Caki2 (cell line): ENCODE data around the gene NOL4L. TPM values are rescaled to one million over a fixed set of nuclear protein-coding genes. Genes with fewer than 3 reads are reported as not detected.

ENCODE experiments used
- DNase-seq: peaks from one replicate; pipeline ENCODE4 v3.0.0-alpha.2; 2015; ENCODE audit warnings: low read depth
- in situ Hi-C: cut with HindIII; loops from 2 replicates; pipeline ENCODE4 v1.10.0; 2016; ENCODE audit warnings: low sequenced_read_pairs, low pct_unique_long_range_greater_than_20kb, mixed read lengths
- total RNA-seq: library from RNA; depleted of rRNA; stranded (reverse); fragments of >200 nt; shearing (Covaris generic); gene quantifications from 2 replicates; pipeline ENCODE4 v1.2.3, GENCODE V29; 2014; ENCODE audit warnings: low replicate concordance

NOL4L gene
- total RNA-seq, 1 experiment from 2014 or later: 11.6 TPM

DNA sequence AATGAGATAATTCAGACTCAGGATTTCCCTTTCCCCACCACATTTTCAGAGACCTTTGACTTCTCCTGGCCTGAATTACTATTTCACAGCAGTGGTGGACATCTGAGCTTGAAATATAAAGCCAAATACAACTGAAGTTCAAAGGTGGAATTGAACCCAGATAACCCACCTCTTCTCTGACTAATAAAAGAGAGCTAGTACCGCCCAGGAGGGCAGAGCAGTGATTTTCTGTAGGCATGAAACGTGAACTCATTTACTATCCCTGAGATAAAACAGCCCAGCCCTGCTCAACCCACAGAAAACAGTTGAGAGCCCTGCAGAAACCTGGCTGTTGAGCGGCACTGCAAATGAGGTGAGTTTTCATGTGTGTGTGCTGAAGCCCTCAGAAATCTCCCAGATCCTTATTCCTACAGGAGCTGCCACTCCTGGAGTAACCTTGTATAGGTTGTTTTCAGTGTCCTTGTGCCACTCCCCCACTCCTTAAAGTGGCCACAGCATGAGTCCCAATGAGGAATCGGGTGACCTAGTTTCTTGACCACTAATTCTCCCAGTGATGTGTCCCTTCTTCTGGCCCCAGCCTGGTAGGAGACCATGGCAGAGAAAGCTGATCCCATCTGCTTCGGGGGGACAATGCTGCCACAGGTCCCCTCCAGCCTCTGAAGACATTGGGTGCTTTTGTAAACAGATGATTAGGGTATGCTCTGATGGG, 99.2 kb downstream of the NOL4L start:
- no peak for DNase-seq
- in situ Hi-C loops: no loop called here

GRCh38 chr20:32484958-32485769, 100.0 kb downstream of the NOL4L start:
- in situ Hi-C loops: no loop called here
- peak; percentile 84 for DNase-seq

DNA sequence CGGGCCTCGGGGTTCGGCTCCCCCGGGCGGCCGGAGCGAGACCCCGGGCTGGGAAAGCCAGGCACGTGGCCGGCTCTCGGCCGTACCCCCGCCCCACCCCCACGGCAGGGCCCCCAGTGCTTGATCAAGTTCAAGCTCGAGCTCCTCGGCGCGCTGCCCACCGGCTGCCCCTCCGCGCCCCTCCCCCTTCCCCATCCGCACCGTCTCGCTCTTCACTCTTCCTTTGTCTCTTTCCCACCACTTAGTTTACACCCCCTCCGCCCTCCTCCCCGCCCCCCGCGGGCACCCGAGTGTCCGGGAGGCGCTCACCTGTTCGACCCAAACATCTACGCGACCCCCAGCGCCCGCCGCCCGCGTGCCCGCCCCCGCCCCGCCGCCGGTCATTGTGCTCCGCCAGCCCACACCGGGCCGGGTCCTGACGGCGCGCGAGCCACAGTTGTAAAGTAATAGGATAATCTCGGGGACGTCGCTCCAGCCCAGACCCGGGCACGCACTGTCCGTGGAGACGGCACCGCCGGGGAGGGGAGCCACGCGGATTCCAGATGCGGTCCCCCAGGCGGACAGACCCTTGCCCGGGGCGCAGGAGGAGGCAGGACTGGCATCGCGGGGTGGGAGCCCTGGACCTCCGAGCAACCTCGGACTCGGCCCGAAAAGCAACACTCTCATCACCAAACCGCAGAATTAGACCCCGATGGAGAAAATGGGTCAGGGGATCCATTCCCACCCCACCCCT, 100.7 kb downstream of the NOL4L start:
- in situ Hi-C loops: no loop called here
- no peak for DNase-seq

DNA sequence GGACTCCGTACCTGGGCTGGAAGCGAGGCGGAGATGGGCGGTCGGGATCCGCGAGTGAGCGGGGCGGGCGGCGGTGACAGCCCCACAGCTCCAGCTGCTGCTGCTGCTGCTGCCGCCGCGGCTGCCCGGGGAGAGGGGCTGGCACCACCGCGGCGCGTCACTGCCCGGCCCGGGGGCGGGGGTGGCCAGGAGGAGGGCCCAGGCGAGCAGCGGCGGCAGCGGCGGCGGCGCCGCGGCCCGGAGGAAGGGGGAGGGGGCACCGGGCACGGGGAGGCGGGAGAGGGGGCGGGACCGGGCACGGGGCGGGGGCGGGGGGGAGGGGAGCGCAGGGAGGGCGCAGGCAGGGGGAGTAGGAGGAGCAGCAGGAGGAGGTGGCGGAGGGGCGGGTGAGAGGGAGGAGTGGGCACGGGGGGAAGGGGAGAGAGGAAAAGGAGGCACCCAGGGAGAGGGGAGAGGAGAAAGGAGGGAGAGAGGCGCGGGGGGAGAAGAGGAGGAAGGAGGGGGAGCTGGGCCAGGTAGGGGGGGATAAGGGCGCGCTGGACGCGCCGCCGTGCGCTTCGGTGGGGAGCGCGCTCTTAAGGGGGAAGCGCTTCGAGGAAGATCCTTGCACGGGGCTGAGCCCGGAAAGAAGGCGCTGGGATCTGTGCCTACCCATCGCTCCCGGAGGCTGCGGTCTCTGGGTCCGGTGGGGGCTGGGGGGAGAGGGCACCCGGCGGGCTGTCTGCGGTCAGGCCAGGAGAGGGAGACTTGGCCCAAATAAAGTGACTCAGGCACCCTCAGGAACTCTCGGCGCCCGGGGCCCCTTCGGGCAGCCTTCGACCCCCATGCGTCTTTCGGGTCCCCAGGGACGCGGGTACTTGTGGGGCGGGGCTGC, 101.5 kb downstream of the NOL4L start:
- in situ Hi-C loops: no loop called here
- DNase-seq: peak; percentile 84

DNA sequence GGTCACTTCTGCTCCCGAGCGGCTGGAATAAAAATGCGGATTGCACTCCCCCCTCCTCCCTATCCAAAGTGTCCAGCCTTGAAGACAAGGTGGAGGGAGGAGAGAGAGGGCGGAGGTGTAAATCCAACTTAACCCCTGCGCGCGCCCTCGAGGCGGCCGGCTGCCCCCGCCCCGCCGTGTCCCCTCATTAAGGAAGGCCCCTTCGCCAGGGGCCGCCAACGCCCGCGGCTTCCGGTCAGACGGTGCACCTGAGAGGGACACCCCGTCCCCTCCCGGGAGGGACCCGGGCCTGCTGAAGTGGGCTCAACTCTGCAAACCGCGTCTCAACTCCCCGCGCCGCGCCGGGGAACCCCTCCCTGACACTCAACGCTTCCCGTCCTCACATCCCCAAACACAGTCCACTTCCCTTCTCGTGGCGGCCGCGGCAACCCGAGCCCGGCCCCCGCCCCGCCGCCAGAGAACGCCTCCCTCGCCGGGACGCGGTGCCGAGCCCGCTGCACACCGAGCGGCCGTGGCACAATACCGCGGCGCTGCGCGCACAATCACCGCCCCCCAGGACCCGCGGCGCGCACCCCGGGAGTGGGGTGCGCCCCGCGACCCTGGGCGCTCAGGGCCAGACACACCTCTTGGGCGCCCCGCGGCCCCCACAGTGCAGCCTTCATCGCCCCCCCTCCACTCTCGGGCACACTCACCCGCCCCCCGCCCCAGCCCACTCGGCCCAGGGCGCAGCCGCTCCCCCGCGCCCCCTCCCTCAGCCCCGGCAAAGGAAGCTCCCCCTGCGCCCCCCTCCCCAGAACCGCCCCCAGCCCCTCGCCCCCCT, 102.5 kb downstream of the NOL4L start:
- in situ Hi-C loops: no loop called here
- DNase-seq: peak; percentile 22

GRCh38 chr20:32482143-32482441, 103.0 kb downstream of the NOL4L start:
- in situ Hi-C loops: no loop called here

GRCh38 chr20:32481311-32482142, 103.6 kb downstream of the NOL4L start:
- DNase-seq: no peak
- in situ Hi-C loops: no loop called here

More at GRCh38 chr20:32482143-32482441, 103.0 kb downstream of the NOL4L start:
- no peak for DNase-seq

DNA sequence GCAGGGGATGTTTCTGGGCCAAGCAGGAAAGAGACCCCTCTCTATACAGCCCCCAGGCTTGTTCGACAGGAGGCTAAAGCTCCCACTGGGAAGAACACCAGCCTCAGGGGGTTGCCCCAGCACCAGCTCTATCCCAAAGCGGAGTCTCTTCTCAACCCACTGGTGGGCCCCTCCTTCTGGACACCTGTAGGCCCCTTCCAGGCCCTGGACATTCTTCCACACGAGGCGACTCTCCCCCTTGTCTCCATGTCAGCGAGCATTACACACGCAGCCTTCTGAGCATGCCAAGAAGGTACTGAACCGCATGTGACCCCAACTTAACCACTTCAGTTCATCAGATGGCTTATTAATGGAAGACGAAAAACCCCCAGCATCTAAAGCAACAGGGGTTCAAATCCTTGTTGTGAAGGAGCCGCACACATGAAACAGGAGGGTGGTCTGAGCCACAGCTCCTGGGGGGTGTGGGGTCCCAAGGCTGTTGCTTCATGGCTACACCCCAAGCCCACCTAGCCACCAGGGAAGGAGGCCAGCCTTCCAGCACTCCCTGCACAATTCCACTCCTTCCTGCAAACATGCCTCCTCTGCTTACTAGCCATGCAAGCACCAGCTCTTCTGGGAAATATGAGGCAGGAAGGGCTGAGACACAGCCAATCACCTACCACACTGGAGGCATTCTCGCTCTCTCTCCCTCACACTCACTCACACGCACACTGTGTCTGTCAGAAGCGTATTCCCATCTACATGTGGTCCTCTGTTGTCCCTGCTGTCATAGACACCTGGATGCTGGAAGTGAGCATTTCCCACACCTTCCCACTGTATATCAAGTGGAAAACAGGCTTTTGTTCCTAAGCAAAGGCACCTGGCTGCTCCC, 104.5 kb downstream of the NOL4L start:
- no peak for DNase-seq
- in situ Hi-C loops: no loop called here

DNA sequence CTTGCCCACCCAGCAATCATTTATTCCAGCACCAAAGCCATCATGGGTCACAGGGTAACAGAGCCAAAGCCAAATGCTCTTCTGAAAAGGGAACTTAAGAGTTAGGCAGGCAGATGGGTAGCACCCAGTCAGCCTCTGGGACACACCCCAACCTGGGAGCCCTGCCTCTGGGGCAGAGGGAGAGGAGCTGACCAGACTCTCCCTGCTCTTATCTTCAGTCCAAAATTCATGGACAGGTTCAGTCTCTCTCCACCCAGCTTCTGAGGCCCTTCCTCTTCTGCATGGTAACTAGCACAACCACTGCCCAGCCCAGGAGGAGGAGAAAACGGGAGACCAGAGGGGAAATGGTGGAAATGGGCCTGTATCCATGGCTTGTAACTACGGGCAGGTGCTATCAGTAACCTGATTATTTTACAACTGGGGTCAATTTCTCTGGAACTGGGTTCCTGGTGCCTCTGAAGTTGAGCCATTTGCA, 105.4 kb downstream of the NOL4L start:
- DNase-seq: no peak
- in situ Hi-C loops: no loop called here

DNA sequence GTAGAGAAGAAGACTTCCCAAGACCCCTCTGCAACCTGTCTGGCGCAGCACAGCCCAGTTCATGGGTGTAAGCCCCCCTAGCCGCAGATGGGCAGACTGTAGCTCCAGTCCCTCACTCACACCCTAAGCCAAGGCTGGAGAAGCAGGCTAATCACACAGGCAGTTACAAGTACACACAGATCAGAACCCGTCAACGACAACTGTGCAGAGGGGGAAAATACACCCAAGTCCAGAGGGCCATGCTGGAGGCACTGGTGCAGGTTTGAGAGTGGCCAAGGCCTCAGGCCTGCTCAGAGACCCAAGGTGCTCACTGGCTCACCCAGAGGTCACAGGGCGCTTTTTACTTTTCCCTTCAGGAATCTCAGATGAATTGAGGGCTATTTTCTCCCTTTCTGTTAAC, 106.1 kb downstream of the NOL4L start:
- no peak for DNase-seq
- in situ Hi-C loops: no loop called here

- DNase-seq: no peak
- in situ Hi-C loops: no loop called here
Observed at GRCh38 chr20:32478576-32478975, 106.6 kb downstream of the NOL4L start.

- DNase-seq: no peak
- in situ Hi-C loops: no loop called here
Observed at GRCh38 chr20:32477594-32478512, 107.3 kb downstream of the NOL4L start.

DNA sequence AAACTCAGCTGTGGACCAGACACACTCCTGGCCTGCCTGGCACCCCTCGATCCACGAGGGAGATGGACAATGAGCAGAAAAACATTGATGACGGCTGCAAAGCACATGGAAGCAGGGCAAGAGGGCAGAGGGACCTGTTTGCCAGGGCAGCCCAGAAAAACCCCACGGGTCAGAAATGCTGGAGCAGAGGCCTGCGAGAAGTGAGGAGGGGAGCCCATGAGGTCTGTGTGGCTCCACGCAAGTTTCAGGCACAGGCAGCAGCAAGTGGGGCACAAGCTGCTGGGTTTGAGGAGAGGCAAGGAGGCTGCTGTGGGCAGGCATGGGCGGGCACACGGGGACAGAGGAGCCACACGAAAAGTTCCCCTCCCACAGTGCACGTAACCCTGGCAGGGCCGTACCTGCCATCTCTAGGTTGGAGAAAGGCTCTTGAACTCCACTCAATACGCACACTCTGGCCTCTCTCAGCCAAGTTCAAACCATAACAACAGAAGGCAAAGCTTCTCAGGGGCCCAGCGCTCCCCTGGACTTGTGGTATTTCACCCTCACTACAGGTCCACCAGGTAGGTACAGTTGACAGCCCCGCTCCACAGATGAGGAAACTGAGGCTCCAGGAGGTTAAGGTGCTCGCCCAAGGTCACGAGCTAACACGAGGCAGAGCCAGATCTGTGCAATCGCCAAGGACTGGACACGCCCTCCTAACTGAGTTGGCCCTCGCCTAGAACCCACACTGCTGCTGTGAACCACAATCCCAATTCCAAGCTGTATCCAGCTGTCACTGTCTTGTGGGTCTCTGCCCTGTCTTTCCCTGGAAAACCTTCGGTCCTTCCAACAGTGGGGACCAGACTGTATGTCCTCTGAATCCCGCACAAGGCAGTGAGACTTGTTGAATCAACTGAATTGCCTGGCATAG, 108.2 kb downstream of the NOL4L start:
- DNase-seq: no peak
- in situ Hi-C loops: no loop called here
